C4-2B (cell line): ENCODE results near the gene TSPAN18.

Source experiments
- H3K27ac ChIP-seq: fragments of 450-650 bp; 2 replicates; pipeline ENCODE4 v1.5.1; 2017
- ZFX ChIP-seq: fragments of 450-650 bp; IDR thresholded peaks from 2 replicates; pipeline ENCODE4 v1.6.1; 2017
- TF ChIP-seq, protein P1 (sequence below): fragments of 450-650 bp; conservative IDR thresholded peaks from 2 replicates; pipeline ENCODE4 v1.5.1; 2017; ENCODE audit warnings: mild to moderate bottlenecking

The TSPAN18 gene

DNA sequence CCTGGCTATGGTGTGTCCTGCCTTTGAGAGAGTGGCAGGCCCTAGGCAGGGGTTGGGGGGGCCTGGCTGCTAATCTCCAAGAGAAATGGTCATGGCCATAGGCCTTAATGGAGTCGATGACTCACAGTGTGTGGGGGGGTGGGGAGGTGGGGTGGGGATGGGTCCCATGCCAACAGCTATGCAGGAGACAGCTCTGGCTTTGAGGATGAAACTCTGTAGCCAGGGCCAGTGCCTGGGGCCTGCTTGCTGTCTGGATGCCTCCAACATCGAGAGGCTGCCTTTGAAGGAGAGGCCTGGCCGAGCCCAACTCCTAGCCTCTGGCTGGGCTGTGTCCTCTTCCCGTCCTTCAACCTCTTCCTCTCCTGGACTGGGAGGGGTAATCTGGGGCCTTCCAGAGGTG, 23.9 kb upstream of the TSPAN18 start:
- TF ChIP-seq, protein P1, sequence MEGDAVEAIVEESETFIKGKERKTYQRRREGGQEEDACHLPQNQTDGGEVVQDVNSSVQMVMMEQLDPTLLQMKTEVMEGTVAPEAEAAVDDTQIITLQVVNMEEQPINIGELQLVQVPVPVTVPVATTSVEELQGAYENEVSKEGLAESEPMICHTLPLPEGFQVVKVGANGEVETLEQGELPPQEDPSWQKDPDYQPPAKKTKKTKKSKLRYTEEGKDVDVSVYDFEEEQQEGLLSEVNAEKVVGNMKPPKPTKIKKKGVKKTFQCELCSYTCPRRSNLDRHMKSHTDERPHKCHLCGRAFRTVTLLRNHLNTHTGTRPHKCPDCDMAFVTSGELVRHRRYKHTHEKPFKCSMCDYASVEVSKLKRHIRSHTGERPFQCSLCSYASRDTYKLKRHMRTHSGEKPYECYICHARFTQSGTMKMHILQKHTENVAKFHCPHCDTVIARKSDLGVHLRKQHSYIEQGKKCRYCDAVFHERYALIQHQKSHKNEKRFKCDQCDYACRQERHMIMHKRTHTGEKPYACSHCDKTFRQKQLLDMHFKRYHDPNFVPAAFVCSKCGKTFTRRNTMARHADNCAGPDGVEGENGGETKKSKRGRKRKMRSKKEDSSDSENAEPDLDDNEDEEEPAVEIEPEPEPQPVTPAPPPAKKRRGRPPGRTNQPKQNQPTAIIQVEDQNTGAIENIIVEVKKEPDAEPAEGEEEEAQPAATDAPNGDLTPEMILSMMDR = no peak
- no peak for TF ChIP-seq ZFX
- no peak overlapping the region for H3K27ac ChIP-seq

GRCh38 chr11:44707094-44707493, 19.7 kb upstream of the TSPAN18 start:
- TF ChIP-seq ZFX = no peak
- TF ChIP-seq, protein P1 = no peak
- H3K27ac ChIP-seq = no peak overlapping the region

- H3K27ac ChIP-seq = no peak overlapping the region
- TF ChIP-seq ZFX = no peak
- TF ChIP-seq, protein P1 = no peak
These were observed 18.8 kb upstream of the TSPAN18 start for GRCh38 chr11:44708009-44708408.

DNA sequence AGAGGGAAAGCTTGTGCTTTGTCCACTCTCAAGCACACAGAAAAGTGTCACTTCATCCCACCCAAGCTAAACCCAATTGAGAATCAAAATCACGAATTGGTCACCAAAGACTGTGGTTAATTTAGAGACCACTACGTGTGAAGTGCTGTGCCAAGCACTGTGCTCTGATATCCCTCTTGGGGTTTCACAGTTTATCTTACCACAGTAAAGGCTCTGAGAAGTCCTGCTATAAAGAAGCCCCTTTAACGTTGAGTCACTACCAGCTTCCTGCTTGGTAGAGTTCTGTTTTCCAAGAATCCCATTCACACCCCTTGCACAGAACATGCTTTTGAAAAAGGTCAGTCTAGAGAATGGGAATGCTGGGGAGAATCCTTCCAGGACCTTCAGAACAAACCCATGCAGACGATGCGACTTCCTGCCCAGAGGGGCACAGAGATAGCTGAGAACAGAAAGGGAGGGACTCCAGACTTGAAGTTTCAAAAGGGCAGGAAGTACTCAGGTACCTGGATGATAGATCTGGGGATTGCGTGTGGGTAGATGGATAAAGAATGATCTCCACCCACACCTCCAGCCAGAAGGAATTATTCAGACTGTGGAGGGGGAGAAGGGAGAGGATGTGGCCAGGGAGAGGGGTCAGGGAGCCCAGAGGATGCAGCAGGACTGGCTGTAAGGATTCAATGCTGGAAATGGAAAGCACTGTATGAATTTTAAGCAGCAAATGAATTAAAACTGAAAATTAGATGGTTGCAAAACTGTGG, 18.1 kb upstream of the TSPAN18 start:
- H3K27ac ChIP-seq = no peak overlapping the region
- TF ChIP-seq, protein P1 = no peak
- TF ChIP-seq ZFX = no peak

GRCh38 chr11:44709281-44709562, 17.5 kb upstream of the TSPAN18 start:
- no peak overlapping the region for H3K27ac ChIP-seq
- no peak for TF ChIP-seq ZFX
- TF ChIP-seq, protein P1 = no peak

DNA sequence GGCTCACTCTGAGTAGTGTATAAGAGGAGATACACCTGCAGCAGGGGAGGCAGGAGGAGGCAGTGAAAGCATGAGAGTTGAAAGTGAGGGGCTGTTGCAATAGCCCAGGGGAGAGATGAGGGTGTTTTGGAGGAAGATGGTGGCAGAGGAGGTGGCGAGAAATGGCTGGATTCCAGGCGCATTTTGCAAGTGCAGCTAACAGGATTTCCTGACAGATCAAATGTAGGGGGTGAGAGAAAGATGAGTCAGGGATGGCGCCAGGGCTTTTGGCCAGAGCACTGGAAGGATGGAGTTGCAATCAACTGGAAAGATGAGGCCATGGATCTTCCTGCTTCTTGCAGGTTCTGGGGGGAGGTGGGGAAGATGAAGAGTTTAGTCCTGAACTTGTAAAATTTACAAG, 16.8 kb upstream of the TSPAN18 start:
- no peak for TF ChIP-seq ZFX
- TF ChIP-seq, protein P1 = no peak
- H3K27ac ChIP-seq = no peak overlapping the region

DNA sequence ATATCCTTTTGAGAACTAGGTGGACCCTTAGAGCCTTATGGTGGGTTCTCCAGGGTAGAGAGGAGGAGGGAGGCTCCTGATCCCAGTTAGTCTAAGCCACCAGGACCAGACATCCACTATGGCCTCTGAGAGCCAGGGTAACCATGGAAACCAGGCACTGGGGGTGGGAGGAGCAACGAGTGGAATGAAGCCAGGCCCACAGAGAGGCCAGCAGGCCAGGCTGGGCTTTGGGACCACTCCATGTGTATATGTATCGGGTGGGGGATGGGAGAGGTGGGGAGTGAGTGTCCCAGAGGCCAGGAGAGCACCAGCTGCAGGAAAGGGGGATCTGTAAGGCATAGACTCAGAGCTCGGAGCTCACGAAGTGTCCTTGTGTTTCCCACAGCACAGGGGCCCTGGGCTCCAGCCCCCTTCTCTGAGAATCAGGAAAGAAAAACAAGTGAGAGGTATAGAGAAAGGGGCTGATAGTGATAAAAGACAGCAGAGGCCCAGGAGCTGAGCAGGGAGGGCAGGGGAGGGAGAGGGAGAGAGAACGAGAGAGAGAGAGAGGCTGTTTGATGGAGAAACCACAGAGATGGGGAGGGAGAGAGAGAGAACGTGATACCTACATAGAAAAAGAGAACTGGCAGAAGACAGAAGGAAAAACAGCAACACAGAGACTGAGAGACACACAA, 15.5 kb upstream of the TSPAN18 start:
- no peak overlapping the region for H3K27ac ChIP-seq
- TF ChIP-seq, protein P1 = no peak
- no peak for TF ChIP-seq ZFX
